HG03565 (cell line): ENCODE results near the gene PIEZO1.
"Not testable (repeated sequence)": the region's sequence is repeated elsewhere in the genome, so short reads cannot be mapped to it uniquely, and the experiment has no call there.

Source experiments
- ATAC-seq: cut with Tn5 transposase; IDR thresholded peaks from one replicate; pipeline ENCODE4 v1.9.1; 2021; ENCODE audit warnings: mild to moderate bottlenecking, moderate library complexity; ENCODE audit not compliant: unreplicated experiment

The PIEZO1 gene, protein sequence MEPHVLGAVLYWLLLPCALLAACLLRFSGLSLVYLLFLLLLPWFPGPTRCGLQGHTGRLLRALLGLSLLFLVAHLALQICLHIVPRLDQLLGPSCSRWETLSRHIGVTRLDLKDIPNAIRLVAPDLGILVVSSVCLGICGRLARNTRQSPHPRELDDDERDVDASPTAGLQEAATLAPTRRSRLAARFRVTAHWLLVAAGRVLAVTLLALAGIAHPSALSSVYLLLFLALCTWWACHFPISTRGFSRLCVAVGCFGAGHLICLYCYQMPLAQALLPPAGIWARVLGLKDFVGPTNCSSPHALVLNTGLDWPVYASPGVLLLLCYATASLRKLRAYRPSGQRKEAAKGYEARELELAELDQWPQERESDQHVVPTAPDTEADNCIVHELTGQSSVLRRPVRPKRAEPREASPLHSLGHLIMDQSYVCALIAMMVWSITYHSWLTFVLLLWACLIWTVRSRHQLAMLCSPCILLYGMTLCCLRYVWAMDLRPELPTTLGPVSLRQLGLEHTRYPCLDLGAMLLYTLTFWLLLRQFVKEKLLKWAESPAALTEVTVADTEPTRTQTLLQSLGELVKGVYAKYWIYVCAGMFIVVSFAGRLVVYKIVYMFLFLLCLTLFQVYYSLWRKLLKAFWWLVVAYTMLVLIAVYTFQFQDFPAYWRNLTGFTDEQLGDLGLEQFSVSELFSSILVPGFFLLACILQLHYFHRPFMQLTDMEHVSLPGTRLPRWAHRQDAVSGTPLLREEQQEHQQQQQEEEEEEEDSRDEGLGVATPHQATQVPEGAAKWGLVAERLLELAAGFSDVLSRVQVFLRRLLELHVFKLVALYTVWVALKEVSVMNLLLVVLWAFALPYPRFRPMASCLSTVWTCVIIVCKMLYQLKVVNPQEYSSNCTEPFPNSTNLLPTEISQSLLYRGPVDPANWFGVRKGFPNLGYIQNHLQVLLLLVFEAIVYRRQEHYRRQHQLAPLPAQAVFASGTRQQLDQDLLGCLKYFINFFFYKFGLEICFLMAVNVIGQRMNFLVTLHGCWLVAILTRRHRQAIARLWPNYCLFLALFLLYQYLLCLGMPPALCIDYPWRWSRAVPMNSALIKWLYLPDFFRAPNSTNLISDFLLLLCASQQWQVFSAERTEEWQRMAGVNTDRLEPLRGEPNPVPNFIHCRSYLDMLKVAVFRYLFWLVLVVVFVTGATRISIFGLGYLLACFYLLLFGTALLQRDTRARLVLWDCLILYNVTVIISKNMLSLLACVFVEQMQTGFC (N-terminal part only)

GRCh38 chr16:88785106-88785924 is at the start of gene PIEZO1:
Gene PIEZO1, minus strand, starts transcription at chr16:88785220. Its CDS starts 256 bp downstream, at chr16:88784964.
- no peak for ATAC-seq

- no peak for ATAC-seq
Measured at GRCh38 chr16:88834670-88835069, 49.6 kb upstream of the PIEZO1 start.

GRCh38 chr16:88833086-88833485 is 48.1 kb upstream of the PIEZO1 start:
- ATAC-seq = no peak

DNA sequence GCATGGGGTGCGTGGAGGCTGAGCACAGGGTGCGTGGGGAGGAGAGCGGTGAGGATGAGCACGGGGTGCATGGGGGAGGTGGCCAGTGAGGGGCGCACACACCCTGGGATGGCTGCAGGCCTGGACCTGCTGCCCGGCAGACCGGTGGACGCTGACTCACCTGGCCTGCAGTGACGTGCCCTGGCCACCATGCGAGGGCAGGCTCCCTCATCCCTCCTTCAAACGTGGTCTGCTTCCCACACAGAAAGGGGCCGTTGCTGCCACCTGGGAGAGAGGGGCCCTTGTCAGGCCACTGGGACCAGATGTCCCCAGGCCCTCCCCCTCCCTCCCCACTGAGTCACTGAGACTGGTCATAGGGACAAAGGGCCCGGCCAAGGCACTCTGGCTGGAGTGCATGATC is 46.8 kb upstream of the PIEZO1 start:
- ATAC-seq = no peak

DNA sequence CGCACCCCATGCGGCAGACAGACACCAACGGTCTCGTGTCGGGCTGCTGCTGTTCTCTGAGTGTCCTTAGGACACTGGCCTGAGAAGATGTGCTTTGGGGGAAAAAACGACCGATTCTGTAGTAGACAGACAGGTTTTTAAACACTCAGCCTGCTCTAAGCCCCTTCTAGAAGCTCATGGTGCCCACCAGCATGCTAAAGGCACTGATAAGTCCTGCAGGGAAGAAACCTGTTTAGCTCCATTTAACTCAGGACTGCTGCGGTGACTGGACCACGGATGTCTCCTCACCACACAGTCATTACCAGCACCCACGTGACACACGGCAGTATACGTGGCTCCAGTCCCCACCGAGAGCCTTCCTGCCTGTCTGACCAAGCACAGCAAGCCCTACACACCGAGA is 45.8 kb upstream of the PIEZO1 start:
- no peak for ATAC-seq

DNA sequence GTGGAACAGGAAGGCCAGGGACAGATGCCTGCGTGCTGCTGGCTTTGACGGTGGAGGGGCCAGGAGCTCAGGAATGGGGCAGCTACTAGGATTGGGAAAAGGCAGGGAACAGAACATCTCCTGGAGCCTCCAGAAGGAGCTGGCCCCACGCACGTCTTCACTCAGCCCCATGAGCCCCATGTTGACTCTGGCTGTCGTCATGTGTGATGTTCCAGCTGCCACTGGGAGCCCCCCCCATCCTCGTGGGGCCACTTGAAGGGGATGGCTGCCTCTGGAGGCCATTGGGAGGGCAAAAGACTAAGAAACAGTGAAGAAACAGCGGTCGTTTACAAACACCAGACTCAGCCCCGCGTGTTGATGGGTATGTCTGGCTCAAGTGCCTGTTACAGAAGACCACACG is 45.2 kb upstream of the PIEZO1 start:
- ATAC-seq = no peak

DNA sequence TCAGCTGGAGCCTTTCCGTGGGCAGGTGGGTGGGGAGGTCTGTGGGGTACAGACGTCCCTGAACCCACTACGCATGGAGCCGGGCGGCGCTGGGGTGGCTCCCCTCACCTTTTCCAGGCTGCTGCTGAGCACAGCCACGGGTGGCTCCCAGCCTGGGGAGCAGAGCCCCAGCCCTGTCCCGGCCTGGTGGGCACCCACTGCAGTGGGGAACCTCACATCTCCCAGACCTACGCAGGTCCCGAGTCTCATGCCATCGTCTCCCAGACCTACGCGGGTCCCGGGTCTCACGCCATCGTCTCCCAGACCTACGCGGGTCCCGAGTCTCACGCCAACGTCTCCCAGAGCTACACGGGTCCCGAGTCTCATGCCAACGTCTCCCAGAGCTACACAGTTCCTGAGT is 43.7 kb upstream of the PIEZO1 start:
- no peak for ATAC-seq

- ATAC-seq = no peak
Measured at GRCh38 chr16:88827727-88828126, 42.7 kb upstream of the PIEZO1 start.

DNA sequence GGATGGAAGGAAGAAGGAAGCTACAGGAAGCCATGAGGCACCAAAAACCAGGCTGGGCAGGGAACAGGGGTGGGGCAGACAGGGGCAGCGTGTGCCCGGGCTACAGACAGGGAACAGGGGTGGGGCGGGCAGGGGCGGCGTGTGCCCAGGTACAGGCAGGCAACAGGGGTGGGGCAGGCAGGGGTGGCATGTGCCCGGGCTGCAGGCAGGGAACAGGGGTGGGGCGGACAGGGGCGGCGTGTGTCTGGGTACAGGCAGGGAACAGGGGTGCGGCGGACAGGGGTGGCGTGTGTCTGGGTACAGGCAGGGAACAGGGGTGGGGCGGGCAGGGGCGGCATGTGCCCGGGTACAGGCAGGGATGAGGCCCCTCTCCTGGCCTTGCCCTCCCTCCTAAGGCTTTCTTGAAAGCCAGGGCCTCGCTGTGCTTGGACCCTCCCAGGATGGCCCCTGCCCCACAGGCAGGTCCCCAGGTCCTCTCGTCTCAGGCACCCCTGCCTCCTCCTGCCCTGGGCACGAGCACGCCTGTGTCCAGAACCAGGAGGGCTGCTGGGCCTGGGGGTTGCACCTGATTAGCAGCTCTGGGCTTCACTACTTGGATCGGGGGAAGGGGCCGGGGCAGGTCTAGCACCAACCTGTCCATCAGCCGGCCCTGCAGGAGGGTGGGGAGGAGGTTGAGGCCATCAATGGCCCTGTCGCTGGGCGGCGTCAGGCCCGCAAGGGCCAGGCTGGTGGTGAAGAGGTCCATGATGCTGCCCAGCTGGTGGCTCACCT is 41.2 kb upstream of the PIEZO1 start:
- ATAC-seq = no peak

DNA sequence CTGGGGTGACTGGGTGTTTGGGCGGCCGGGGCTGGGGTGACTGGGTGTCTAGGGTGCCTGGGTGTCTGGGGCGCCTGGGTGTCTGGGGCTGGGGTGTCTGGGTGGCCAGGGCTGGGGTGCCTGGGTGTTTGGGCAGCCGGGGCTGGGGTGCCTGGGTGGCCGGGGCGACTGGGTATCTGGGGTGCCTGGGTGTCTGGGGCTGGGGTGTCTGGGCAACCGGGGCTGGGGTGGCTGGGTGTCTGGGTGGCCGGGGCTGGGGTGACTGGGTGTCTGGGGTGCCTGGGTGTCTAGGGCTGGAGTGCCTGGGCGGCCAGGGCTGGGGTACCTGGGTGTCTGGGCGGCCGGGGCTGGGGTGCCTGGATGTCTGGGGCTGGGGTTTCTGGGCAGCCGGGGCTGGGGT is 40.1 kb upstream of the PIEZO1 start:
- no peak for ATAC-seq

- ATAC-seq = no peak
Measured at GRCh38 chr16:88824256-88825077, 39.4 kb upstream of the PIEZO1 start.

DNA sequence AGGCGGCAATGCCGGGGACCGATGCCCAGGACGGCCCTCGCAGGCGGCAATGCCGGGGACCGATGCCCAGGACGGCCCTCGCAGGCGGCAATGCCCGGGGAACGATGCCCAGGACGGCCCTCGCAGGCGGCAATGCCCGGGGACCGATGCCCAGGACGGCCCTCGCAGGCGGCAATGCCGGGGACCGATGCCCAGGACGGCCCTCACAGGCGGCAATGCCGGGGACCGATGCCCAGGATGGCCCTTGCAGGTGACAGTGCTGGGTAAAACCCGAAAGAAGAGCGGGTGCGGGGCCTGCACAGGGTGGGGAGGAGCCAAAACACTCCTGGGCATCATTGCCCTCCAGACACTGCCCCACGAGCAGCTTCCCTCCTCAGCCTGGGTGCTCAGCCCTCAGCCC is 38.6 kb upstream of the PIEZO1 start:
- ATAC-seq = not testable (repeated sequence)

GRCh38 chr16:88822281-88823040 is 37.4 kb upstream of the PIEZO1 start:
- no peak for ATAC-seq

- ATAC-seq = no peak
Measured at GRCh38 chr16:88821168-88821850, 36.3 kb upstream of the PIEZO1 start.

DNA sequence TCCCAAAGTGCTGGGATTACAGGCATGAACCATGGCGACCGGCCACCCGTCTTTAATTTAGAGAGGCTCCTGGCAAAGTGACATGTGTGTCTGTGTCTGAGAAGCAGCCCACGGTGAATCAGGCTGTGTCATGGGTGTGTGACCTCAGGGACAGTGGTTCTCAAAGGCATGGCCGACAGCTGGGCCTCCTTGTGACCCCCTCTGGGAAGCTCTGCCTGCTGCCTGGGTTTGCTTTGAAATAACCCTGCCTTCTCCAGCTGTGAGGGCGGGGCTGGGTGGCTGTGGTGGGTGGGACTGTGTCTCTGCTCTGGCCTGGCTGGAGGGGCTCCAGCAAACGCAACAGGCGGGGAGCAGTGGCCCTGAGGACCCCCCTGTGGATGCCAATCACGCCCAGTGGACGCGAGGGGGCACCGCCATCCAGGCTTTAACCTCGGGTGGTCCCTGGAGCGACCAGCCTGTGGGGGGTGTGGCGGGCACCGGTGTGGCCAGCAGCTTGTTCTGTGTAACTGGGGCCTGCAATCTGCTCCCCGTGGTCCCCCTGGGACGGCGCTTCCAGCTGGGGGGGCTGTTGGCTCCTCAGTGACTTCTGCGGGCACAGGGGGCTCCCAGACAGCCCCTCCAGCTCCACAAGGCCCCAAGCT is 35.5 kb upstream of the PIEZO1 start:
- ATAC-seq = no peak

DNA sequence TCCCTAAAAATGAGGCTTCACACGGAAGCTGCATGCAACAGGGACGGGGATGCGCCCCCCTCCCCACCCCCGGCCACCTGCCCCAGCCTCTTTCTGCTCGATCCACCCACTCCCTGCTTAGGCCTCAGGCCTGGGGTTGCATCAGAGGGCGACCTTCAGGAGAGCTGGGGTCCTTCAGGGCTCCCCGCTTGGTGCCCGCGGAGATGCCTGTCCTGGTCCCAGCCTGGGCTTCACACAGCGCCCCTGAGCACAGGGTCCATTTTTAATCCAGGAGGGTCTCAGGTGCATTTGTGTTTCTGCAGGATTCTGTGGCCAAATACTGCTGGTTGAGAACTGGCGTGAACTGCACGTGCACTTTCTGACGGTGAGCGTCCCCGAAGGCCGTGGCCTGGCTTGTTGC is 34.1 kb upstream of the PIEZO1 start:
- no peak for ATAC-seq

GRCh38 chr16:88818575-88818874 is 33.5 kb upstream of the PIEZO1 start:
- ATAC-seq = no peak
